Esophagus (tissue), 2 donors: ENCODE measurements around the gene BFSP2. TPM values are rescaled to one million over a fixed set of nuclear protein-coding genes. Genes with fewer than 3 reads are reported as not detected.
A peak's percentile ranks its signal among the peaks of the same experiment; 100 is the strongest.

ENCODE experiments used
- H3K27ac ChIP-seq, 2 donors: one replicate each; pipeline ENCODE4 v1.5.1; 2013; ENCODE audit warnings: low read depth in 2 of 2, mild to moderate bottlenecking in 2 of 2, inconsistent platforms in 1 of 2, low read length in 1 of 2, moderate library complexity in 1 of 2
- H3K27me3 ChIP-seq, 2 donors: one replicate each; pipeline ENCODE4 v1.6.1; 2013; ENCODE audit warnings: low read length in 2 of 2, control low read depth in 1 of 2, mild to moderate bottlenecking in 1 of 2; ENCODE audit not compliant: insufficient read depth in 2 of 2, control insufficient read depth in 1 of 2
- H3K36me3 ChIP-seq, 2 donors: one replicate each; pipeline ENCODE4 v1.6.1; 2013; ENCODE audit warnings: low read length in 1 of 2; ENCODE audit not compliant: control insufficient read depth in 2 of 2, insufficient read depth in 2 of 2
- H3K4me1 ChIP-seq, 2 donors: one replicate each; pipeline ENCODE4 v1.6.1; 2013; ENCODE audit warnings: low read length in 1 of 2; ENCODE audit not compliant: control insufficient read depth in 2 of 2, insufficient read depth in 2 of 2
- H3K4me3 ChIP-seq, 2 donors: one replicate each; pipeline ENCODE4 v1.5.1; 2013; ENCODE audit warnings: low read length in 2 of 2, mild to moderate bottlenecking in 2 of 2, low read depth in 1 of 2, moderate library complexity in 1 of 2
- H3K9me3 ChIP-seq, 2 donors: one replicate each; pipeline ENCODE4 v1.6.1; 2013; ENCODE audit warnings: mild to moderate bottlenecking in 2 of 2, low read depth in 1 of 2, low read length in 1 of 2, moderate library complexity in 1 of 2; ENCODE audit not compliant: control insufficient read depth in 2 of 2, insufficient read depth in 1 of 2
- WGBS, 2 donors: extraction: QIAGEN DNeasy Blood & Tissue Kit; methylation state at CpG; one replicate each; pipeline ENCODE4 v1.1.7; 2013; 5-methylcytosine and 5-hydroxymethylcytosine counted together
- polyA plus RNA-seq, 2 donors: library from polyadenylated mRNA; stranded (reverse); fragments of 200-250 nt; gene quantifications; one replicate each; pipeline ENCODE4 v1.2.3, GENCODE V29; 2013
- donor health status: healthy with polysubstance abuse.
- donor health status: Bipolar disorder and iron deficiency.

Gene BFSP2
- polyA plus RNA-seq, 2 donors: not detected

DNA sequence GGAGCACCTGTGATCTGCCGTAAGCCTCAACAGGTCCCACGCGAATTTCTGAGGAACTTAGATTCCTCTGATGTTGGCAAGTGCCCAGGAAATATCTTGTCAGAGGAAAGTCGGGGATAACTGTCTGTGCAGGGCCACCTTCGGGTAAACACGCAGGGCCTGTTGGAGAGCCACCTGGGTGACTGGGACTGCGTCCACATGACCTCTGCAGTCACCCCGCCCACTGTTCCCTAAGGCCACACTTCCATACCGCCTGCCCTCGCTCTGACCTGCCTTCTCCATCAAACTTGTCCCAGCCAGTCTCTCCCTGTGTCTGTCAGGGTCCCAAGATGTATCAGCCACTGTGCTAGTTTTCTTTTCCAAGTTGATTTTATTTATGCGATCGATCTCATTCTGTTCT, 28.7 kb downstream of the BFSP2 start:
- 45 to 49% methylated on average over 12 of the region's 12 CpGs for WGBS, 2 donors
- Histone ChIP-seq H3K27me3 (no peaks in the 10 kb centered on the region), H3K4me1 (peaks cover under 1 to 4% of the 10 kb centered on the region in 2 donors), H3K9me3 (no peaks in the 10 kb centered on the region), H3K36me3 (no peaks in the 10 kb centered on the region), H3K4me3 (no peak overlapping the region), H3K27ac (no peak overlapping the region)

DNA sequence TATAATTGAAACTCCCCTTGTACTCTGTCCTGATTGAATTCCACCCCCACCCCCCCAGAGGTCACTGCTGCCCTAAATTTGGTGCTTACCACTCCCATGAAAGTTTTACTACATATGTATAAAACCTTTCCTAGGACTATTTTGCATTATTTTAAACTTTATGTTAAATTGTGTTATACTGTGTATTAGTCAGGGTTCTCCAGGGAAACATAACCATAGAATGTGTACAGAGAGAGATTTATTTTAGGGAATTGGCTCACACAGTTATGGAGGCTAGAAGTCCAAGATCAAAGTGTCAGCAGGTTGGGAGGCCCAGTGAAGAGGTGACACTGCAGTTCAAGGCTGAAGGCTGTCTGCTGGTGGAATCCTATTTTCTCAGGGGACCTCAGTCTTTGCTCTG, 29.2 kb downstream of the BFSP2 start:
- peaks cover 0 to 4% of the 10 kb centered on the region in 2 donors for H3K4me1 ChIP-seq
- no peak overlapping the region for H3K27ac ChIP-seq
- H3K36me3 ChIP-seq: no peaks in the 10 kb centered on the region
- H3K4me3 ChIP-seq: no peak overlapping the region
- no peaks in the 10 kb centered on the region for H3K27me3 ChIP-seq
- no peaks in the 10 kb centered on the region for H3K9me3 ChIP-seq

DNA sequence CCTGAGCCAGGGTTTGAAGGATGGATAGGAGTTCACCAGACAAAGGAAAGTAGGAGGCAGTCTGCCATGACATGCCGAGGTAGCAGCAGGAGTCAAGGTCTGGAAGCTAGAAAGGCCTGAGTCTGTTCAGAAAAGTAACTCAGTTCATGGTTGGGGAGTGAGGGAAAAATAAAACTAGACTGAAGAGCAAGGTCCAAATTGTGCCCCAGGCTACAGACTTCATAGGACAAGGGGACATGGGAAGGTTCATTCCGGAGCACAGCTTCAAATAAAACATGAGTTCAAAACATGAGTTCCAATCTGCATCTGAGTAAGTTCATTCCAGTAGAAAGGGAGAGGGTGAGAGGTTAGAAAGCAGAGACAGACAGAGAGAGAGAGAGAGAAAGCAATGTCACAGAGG, 39.7 kb downstream of the BFSP2 start:
- Histone ChIP-seq H3K9me3 (no peaks in the 10 kb centered on the region), H3K4me3 (no peak overlapping the region), H3K36me3 (no peaks in the 10 kb centered on the region), H3K27ac (no peak overlapping the region), H3K4me1 (no peaks in the 10 kb centered on the region), H3K27me3 (no peaks in the 10 kb centered on the region)
- 96 to 98% methylated on average over 2 of the region's 2 CpGs for WGBS, 2 donors

DNA sequence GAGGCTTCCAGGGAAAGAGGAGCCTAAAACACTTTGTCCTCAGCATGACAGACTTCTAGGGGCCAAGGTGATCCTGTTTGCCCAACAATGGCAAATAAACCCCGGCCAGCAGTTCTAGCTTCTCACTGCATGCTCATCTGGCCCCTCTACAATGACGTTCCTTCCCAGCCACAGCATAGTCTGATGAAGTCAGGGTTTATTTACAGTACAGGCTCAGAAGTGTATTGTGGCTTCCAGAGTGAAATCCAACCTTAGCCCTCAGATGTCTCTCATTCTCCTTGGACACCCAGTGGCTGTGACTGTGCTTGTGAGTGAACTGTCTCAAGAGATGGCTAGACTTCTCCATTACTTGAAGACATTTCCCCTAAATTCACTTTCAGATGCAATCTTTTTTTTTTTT, 40.8 kb downstream of the BFSP2 start:
- H3K27ac ChIP-seq: no peak overlapping the region
- 84 to 88% methylated on average over 2 of the region's 2 CpGs for WGBS, 2 donors
- H3K9me3 ChIP-seq: no peaks in the 10 kb centered on the region
- H3K4me3 ChIP-seq: no peak overlapping the region
- H3K36me3 ChIP-seq: no peaks in the 10 kb centered on the region
- no peaks in the 10 kb centered on the region for H3K4me1 ChIP-seq
- H3K27me3 ChIP-seq: no peaks in the 10 kb centered on the region

DNA sequence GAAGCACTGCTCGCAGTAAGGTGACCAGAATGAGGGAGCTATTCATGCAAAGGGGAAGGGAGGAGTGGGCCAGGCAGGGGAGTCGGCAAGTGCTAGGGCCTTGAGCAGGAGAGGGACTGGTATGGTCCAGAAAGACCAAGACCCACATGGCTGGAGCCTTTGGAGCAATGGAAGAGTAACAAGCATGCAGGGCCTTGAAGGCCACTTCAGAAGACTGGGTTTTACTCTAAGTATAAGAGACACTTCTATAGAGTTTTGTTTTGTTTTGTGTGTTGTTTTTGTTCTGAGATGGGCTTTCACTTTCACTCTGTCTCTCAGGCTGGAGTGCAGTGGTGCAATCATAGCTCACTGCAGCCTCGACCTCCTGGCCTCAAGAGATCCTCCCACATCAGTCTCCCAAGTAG, 42.0 kb downstream of the BFSP2 start:
- Histone ChIP-seq H3K4me1 (no peaks in the 10 kb centered on the region), H3K36me3 (no peaks in the 10 kb centered on the region), H3K27me3 (no peaks in the 10 kb centered on the region), H3K4me3 (no peak overlapping the region), H3K27ac (no peak overlapping the region), H3K9me3 (no peaks in the 10 kb centered on the region)
- whole genome bisulfite sequencing, 2 donors: 64 to 66% methylated on average over 3 of the region's 3 CpGs

DNA sequence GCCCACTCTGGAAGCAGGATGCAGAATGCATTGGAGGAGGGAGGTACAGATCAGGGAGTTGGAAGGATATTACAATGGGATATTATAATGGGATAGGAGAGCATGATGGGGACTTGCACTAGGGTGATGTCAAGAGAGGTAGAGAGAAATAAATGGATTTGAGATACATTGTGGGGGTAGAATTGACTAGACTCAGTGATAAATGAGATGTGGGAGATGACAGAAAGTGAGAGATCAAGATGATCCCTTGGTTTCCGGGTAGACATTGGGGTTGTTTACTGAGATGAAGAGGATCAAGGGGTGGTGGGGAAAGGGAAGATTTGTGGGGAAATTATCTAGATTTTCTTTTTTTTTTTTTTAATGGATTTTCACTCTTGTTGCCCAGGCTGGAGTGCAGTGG, 42.7 kb downstream of the BFSP2 start:
- no peaks in the 10 kb centered on the region for H3K36me3 ChIP-seq
- H3K4me3 ChIP-seq: no peak overlapping the region
- H3K9me3 ChIP-seq: no peaks in the 10 kb centered on the region
- H3K27me3 ChIP-seq: no peaks in the 10 kb centered on the region
- no peak overlapping the region for H3K27ac ChIP-seq
- WGBS, 2 donors: 77 to 85% methylated on average over 1 of the region's 1 CpG
- no peaks in the 10 kb centered on the region for H3K4me1 ChIP-seq

DNA sequence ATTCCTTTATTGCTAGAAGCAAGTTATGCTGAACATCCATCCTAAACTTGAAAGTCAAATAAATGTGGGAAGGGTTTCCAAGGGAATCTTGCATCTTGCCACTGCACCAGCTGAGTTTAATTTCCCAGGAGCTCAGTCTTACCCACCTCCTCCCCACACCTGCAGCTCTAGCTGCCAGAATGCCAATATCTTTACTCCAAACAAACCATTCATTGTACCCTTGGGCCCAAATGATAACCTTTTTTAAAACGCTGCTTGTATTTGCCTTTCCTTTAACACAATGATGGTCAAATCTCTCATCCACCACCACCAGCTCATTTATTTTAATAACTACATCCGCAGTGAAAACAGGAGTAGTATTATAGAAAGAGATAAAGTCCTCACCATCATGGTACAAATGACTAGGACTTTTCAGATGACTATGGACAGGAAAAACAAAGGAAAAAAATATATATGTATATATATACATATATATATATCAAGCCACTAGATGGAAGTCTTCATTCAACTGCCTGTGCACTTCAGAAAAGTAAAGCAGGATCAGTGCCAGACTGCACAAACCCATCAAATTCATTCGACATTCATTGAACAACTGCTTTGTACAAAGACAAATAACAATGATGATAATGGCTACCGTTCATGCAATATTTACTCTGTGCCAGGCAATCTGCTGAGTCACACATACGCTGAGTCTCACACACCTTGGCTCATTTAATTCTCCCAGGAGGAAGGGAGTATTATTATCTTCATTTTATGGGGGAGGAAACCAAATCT, 44.0 kb downstream of the BFSP2 start:
- Histone ChIP-seq H3K9me3 (no peaks in the 10 kb centered on the region), H3K27ac (no peak overlapping the region)
- WGBS, 2 donors: 32 to 37% methylated on average over 5 of the region's 5 CpGs

DNA sequence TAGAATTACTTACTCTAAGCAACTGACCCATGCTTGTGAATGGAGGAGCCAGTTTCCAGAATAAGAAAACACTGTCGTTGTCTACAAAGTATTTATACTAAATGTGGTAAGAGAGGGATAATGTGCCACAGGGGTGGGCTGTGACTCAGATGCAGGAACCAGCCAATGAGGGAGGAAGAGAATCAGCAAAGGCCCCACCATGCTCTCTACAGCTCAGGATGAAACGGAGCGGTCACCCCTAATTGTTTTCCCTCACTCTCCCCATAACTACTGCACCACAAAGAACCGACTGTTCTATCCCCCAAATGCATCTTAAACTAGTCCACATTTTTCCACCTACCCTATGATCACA, 44.5 kb downstream of the BFSP2 start:
- Histone ChIP-seq H3K27me3 (no peaks in the 10 kb centered on the region), H3K4me1 (no peaks in the 10 kb centered on the region), H3K36me3 (no peaks in the 10 kb centered on the region), H3K27ac (peak overlapping the region in 1 of 2 donors; percentile 30), H3K4me3 (no peak overlapping the region), H3K9me3 (no peaks in the 10 kb centered on the region)
- WGBS, 2 donors: 77% methylated on average over 4 of the region's 4 CpGs

More for the DNA sequence above, 44.0 kb downstream of the BFSP2 start:
- H3K4me3 ChIP-seq: no peak overlapping the region
- no peaks in the 10 kb centered on the region for H3K4me1 ChIP-seq
- no peaks in the 10 kb centered on the region for H3K36me3 ChIP-seq
- H3K27me3 ChIP-seq: no peaks in the 10 kb centered on the region

DNA sequence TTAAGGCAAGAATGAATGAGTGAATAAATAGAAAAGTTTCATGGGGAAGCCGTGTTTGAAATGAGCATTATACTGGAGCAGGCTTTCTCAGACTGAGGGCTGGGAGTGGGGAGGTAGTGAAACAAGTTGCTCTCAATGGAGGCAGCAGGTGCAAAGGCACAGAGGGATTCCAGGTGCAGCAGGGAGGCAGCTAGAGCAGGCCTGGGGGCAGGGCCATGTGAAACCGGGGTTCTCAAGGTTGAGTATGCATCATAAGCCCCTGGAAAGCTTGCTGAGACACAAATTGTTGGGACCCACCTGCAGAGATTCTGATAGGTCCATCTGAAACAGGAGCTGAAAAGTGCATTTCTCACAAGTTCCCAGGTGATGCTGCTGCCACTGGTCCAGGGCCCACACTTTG, 45.3 kb downstream of the BFSP2 start:
- Histone ChIP-seq H3K36me3 (no peaks in the 10 kb centered on the region), H3K4me3 (no peak overlapping the region), H3K27me3 (no peaks in the 10 kb centered on the region), H3K9me3 (no peaks in the 10 kb centered on the region), H3K27ac (no peak overlapping the region), H3K4me1 (no peaks in the 10 kb centered on the region)
- WGBS, 2 donors: 84 to 89% methylated on average over 2 of the region's 2 CpGs

DNA sequence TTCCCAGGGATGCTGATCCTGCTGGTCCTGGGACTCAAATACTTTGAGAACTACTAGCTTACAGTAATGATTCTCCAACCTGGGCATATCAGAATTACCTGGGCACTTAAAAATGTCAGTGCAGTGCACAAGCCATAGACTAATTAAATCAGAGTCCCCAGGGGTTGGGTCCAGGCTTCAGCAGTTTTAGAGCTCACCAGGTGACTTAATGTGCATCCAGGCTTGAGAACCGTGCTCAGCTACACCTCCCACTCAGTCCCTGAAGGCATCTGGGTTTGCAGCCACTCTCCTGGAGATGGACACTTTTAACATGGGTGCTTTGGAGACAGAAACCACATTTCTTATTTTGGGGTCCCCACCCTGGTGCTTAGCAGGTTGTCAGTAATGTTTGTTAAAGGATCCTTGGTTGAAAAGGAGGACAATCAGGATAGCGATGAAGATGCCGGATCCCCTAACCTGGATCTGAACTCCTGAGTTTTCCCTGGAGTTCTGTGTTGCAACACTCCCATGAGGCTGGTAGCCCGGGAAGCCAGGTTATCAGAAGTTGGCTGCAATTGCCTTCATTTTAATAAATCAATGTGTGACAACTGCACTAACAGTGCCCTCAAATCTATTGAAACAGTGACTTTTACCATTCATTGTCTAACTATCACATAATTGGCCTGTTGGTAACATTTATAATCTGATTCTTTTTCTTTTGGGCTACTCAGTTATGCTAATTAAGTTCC, 48.1 kb downstream of the BFSP2 start:
- H3K4me3 ChIP-seq: no peak overlapping the region
- no peaks in the 10 kb centered on the region for H3K4me1 ChIP-seq
- no peaks in the 10 kb centered on the region for H3K27me3 ChIP-seq
- no peaks in the 10 kb centered on the region for H3K36me3 ChIP-seq
- no peaks in the 10 kb centered on the region for H3K9me3 ChIP-seq
- 67 to 77% methylated on average over 4 of the region's 4 CpGs for WGBS, 2 donors
- H3K27ac ChIP-seq: no peak overlapping the region
